Panc1 (cell line): ENCODE data around the gene SOX18.

Source experiments
- CTCF ChIP-seq: fragments of 450-650 bp; IDR thresholded peaks from 2 replicates; pipeline ENCODE4 v1.5.1; 2017; ENCODE audit warnings: mild to moderate bottlenecking
- POLR2AphosphoS5 ChIP-seq: IDR thresholded peaks from 2 replicates; pipeline ENCODE4 v1.6.1; 2012; ENCODE audit warnings: mild to moderate bottlenecking, low read depth, low read length, moderate library complexity
- REST ChIP-seq, 2 experiments: IDR thresholded peaks; 2 replicates each; pipeline ENCODE4 v1.6.1; 2011 to 2012; ENCODE audit warnings: low read depth in 2 of 2, control low read depth in 1 of 2, low read length in 1 of 2, mild to moderate bottlenecking in 1 of 2, moderate library complexity in 1 of 2; ENCODE audit not compliant: insufficient read depth in 1 of 2
- TCF7L2 ChIP-seq: IDR thresholded peaks from 2 replicates; pipeline ENCODE4 v1.6.1; 2011; ENCODE audit warnings: mild to moderate bottlenecking, low read depth, low read length, inconsistent platforms

- TF ChIP-seq CTCF = no peak
- no peak for TF ChIP-seq TCF7L2
- no peak for TF ChIP-seq REST (IDR thresholded peaks at IDR 0.05; ENCODE audit: insufficient read depth in 1 of 2, low read depth in 2 of 2, low read length in 1 of 2)
- no peak for TF ChIP-seq POLR2AphosphoS5
These were observed 15.9 kb upstream of the SOX18 start for GRCh38 chr20:64065062-64065973.
